Measurements from ENCODE around the gene COL9A3.

Gene COL9A3

GRCh38 chr20:62889411-62889810 lies 72.6 kb downstream of the COL9A3 start:
- DNase-seq (ENCODE audit: low read depth), result no peak
- no peak overlapping the region for H3K4me3 ChIP-seq (replicated peaks; ENCODE audit: low read depth, low read length)
- no peak for TF ChIP-seq CTCF (IDR thresholded peaks at IDR 0.05; ENCODE audit: low read length, missing control alignments)

- no peak overlapping the region for H3K4me3 ChIP-seq (replicated peaks; ENCODE audit: low read depth, low read length)
- TF ChIP-seq CTCF (IDR thresholded peaks at IDR 0.05; ENCODE audit: low read length, missing control alignments), result no peak
- no peak for DNase-seq (ENCODE audit: low read depth)
Measured at GRCh38 chr20:62889871-62890270, 73.0 kb downstream of the COL9A3 start.

DNA sequence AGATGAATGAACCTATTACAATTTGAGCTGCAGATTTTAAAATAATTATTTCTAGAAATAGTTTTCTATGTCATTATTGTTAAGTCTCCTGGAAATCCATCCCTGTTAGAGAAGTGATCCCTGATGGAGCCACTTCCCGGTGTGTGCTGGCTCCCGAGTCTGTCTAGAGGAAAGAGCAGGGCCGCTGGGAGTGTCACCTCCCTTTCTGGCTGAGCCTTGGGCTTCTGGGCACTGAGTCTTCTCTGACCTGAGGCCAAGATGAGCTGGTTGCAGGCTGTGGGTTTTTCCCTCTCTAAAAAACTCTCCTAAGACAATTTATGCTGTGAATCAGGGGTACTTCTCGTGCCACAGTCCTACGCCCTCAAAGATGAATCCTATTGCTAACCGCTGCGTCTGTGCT lies 73.6 kb downstream of the COL9A3 start:
- no peak overlapping the region for H3K4me3 ChIP-seq (replicated peaks; ENCODE audit: low read depth, low read length)
- TF ChIP-seq CTCF (IDR thresholded peaks at IDR 0.05; ENCODE audit: low read length, missing control alignments), result no peak
- no peak for DNase-seq (ENCODE audit: low read depth)
